ENCODE results near the gene CRIM1.

DNA sequence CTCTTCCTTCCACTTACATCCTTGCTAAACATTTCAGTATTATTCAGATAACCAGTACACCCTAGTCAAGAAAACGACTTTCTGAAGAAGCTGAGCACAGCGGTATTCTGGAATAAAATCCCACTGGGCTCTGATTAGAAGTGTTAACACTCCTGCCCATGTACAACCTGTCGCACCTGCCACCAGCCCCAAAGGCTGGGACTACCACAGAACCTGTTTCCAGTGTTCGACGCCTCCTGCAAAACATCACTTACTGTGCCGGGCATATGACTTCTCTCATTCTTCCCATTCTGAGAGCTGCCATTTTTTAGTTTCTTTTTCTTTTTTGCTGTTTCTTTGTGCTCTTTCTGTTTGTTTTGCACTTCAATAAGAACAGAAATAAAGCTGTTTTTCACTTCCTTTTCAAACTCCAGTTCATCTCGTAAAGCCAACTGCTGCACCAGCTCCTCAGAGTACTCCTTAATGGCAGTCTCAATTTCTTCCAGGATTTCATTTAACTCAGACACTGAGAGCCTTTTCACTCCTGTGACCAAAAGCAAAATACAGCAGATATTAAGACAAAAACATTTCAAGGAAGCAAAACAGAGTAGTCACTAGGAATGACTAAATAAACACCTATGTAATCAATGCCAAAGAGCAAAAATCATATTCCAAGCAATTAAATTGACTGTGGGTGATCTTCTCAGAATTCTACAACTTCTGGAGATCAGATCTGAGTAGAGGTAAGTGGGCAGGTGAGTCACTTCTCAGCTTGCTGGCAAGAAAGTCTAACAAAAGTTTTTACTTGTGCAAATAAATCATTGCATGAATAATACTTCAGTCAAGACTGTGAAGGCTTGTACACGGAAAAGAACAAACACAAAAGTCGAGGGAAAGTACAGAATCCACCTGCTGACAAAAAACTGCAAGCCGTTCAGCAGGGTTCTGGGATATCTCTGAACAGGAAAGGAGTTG lies 223.0 kb downstream of the CRIM1 start:
- TF ChIP-seq, protein P1, sequence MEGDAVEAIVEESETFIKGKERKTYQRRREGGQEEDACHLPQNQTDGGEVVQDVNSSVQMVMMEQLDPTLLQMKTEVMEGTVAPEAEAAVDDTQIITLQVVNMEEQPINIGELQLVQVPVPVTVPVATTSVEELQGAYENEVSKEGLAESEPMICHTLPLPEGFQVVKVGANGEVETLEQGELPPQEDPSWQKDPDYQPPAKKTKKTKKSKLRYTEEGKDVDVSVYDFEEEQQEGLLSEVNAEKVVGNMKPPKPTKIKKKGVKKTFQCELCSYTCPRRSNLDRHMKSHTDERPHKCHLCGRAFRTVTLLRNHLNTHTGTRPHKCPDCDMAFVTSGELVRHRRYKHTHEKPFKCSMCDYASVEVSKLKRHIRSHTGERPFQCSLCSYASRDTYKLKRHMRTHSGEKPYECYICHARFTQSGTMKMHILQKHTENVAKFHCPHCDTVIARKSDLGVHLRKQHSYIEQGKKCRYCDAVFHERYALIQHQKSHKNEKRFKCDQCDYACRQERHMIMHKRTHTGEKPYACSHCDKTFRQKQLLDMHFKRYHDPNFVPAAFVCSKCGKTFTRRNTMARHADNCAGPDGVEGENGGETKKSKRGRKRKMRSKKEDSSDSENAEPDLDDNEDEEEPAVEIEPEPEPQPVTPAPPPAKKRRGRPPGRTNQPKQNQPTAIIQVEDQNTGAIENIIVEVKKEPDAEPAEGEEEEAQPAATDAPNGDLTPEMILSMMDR (conservative IDR thresholded peaks at IDR 0.05; ENCODE audit: low read depth, low read length), result no peak
- no peak for TF ChIP-seq EZH2 (IDR thresholded peaks at IDR 0.05; ENCODE audit: borderline replicate concordance, low read depth, low read length, poor library complexity, severe bottlenecking)

Measured in A673 (cell line).